HG03575 (cell line): ENCODE measurements around the gene RNF217.
"Not testable (repeated sequence)": the region's sequence is repeated elsewhere in the genome, so short reads cannot be mapped to it uniquely, and the experiment has no call there.

ENCODE experiments used
- ATAC-seq: cut with Tn5 transposase; IDR thresholded peaks from one replicate; pipeline ENCODE4 v1.9.1; 2021; ENCODE audit not compliant: unreplicated experiment, insufficient number of reproducible peaks, low FRiP score; ENCODE audit errors: extremely low read depth

Gene RNF217, protein sequence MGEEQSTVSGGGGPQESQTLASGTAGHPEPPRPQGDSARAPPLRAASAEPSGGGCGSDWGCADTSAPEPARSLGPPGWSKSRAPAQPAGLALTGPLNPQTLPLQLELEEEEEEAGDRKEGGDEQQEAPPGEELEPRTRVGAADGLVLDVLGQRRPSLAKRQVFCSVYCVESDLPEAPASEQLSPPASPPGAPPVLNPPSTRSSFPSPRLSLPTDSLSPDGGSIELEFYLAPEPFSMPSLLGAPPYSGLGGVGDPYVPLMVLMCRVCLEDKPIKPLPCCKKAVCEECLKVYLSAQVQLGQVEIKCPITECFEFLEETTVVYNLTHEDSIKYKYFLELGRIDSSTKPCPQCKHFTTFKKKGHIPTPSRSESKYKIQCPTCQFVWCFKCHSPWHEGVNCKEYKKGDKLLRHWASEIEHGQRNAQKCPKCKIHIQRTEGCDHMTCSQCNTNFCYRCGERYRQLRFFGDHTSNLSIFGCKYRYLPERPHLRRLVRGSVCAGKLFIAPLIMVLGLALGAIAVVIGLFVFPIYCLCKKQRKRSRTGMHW

DNA sequence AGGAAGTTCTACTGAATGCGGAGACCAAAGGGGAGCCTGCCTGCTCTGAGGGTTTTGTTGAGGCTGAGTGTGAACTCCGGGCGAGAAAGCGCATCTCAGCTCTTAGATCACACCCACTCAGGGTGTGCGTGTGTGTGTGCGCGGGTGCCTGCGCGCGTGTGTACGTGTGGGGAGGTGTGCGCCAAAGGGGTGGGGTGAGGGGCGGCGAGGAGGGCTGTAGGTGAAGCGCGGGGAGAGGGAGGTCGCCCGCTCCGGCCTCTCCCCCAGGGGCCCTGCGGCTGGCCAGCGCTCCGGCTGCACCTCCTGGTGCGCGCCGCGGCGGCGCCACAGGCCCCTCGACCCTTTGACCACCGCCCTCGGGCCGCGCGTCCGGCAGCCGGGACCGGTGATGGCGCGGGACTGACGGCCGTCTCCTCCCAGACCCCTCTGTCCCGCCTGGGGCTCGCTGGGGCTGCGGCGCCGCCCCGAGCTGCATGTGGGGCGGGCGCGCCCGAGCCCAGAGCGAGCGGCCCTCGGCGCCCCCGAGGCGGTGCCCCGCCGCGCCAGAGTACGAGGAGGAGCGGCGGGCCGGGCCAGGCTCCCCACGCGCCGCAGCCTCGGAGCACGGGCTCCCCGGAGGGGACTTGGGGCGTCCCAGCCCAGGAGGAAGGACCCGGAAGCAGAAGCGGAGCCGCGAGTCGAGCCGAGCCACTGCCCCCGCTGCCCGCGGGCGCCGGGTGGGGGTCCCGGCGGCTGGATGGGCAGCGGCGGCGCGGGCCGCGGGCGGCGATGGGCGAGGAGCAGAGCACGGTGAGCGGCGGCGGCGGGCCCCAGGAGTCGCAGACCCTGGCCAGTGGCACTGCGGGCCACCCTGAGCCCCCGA is at the start of gene RNF217:
TSS of gene RNF217 (plus strand) at position 661 of the 862 bp plus-strand sequence. CDS start at position 769, 108 bp downstream.
- ATAC-seq, result no peak

GRCh38 chr6:124913056-124913455 is 49.2 kb upstream of the RNF217 start:
- no peak for ATAC-seq

DNA sequence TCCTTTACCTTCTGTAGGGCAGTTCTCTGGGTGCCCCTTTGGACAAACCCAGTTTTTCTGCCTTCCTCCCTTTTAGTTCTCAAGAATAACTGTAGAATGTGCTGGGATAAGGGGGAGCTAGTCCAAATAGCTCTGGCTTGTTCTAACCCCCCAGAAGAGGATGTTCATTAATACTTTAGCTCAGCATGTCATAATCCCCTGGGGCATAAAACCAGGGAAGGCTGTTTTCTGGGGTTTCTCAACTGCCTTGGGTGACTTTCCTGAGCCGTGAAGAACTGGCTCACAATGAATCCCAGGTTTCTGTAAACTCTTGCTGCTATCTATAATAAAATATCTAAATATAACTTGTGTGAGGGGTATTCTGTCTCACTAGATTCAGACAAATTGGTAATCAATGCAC is 44.5 kb upstream of the RNF217 start:
- no peak for ATAC-seq

DNA sequence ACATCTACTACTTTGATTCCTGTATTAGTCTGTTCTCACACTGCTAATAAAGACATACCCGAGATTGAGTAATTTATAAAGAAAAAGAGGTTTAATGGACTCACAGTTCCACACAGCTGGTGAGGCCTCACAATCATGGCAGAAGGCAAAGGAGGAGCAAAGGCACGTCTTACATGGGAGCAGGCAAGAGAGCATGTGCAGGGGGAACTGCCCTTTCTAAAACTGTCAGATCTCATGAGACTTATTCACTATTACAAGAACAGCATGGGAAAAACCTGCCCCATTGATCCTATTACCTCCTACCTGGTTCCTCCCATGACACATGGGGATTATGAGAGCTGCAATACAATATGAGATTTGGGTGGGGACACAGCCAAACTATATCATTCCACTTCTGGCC is 42.5 kb upstream of the RNF217 start:
- ATAC-seq, result not testable (repeated sequence)

- no peak for ATAC-seq
Observed at GRCh38 chr6:124924333-124924759, 37.9 kb upstream of the RNF217 start.

- no peak for ATAC-seq
Observed at GRCh38 chr6:124926435-124926834, 35.8 kb upstream of the RNF217 start.

DNA sequence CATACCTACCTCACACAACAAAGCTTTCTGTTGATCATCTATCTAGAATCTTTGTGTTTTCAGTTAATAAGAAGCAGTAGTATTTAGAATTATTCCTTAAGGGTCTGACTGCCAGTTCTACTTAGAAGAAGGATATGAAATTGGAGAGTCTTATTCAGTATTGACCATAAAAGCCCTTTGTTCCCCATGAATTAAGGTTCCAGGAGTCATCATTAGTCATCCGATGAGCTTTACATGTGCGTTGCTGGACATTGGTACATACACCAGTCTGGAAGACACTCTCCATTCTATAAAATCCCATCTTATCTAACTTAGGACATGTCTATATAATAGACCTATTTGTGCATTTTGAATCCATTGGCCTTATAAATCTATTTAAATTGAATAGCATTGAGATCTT is 34.4 kb upstream of the RNF217 start:
- ATAC-seq, result no peak

- no peak for ATAC-seq
Observed at GRCh38 chr6:124928851-124929250, 33.4 kb upstream of the RNF217 start.

DNA sequence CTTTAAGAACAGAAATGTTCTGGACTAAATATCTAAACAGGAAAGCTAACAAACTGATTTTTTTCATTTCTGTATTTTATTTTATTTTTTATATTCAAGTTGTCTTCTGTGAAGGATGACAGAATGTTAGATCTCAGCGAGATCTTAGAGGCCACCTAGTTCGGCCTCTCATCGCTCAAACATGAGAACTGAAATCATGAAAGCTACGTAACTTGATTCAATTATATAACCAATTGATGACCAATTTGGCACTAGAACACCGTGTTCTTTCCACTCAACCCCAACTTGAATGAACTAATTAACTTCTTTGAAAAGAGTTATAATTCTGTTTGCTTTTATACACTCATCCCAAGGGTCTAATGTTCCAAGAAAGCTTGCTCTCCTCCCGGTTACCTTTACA is 24.6 kb upstream of the RNF217 start:
- no peak for ATAC-seq

DNA sequence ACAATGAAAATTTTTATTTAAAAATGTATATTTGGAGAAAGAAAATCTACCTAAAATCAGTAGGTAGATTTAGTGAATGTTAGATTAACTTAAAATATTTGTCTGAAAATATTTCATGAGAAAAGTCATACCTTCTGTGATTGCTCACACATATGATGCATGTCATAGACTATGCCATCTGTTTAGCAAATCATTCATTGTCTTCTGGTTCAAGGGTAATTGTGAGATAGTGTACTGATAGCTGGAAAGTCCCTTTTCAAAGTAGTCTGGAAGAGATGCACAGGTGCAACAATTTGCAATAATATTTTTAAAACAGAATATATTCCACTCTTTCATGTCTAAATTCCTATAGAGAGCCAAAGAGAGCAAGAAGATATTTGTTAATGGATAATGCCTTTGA is 21.0 kb upstream of the RNF217 start:
- no peak for ATAC-seq

DNA sequence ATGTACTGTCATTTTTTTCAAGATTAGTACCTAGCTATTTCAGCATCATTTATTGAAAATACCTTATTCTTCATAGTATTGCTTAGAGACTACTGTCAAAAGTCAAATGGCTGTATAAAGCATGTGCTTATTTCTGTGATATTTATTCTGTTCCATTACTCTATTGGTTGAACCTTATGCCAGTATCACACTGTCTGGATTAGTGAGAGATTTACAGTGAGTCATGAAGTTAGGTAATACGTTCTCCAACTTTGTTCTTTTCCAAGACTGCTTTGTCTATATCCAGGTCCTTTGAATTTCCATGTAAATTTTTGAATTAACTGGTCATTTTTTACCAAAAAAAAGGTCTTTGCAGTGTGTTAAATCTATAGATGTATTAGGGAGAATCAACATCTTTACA is 18.6 kb upstream of the RNF217 start:
- no peak for ATAC-seq

DNA sequence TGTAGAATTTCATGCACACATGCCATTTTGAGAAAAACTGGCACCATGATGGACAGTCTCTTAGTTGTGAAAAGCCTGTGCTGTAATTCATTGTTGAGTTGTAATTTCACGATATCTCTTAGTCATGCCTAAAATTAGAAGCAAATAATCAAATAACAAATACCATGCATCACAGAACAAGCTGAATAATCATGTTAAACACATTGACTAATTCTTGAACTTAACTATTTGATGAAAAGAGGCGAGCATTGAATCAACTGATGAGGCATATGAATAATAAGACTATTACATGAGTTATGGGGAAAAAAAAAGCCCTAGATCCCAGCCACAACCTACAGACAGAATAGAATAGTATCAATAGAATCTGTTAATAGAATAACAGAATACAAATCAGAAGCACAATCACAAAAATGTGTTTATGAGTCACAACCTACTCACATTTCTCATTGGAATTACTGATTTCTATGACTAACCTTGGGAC is 14.2 kb upstream of the RNF217 start:
- ATAC-seq, result no peak

GRCh38 chr6:124949706-124950105 is 12.5 kb upstream of the RNF217 start:
- ATAC-seq, result no peak

GRCh38 chr6:124953808-124954207 is 8.4 kb upstream of the RNF217 start:
- ATAC-seq, result no peak

DNA sequence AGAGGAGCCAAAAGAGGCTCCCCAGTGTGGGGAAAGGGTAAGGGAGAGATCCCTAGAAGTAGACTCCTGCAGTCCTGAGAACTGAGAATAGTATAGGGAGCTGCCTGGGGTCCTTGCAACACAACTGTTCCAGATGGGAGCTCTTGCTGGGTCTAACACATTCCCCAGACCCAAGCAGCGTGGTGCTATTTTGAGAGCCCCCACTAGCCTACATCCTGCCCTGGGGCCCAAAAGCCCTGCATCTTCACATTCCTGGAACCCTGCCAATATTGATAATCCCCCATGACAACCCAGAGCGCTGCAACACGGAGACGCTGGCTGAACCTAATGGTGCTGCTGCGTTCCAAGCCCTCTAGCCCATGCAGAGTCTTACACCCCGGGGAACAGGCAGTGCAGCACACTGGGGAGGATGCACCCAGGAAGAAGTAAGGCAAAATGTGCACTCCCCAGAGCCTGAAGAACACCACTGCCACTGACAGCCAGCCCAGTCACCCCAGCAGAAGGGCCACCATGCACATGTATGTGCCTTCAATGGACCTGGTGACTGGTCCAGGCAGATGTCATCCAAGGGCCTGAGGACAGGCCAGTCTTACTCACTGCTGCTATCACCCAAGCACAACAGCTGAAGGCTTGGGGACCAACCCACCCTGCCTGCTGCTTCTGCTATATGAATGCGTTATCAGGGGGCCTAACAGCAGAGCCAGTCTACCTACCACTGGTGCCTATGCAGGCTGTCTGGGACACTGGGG is 7.0 kb upstream of the RNF217 start:
- ATAC-seq, result no peak

DNA sequence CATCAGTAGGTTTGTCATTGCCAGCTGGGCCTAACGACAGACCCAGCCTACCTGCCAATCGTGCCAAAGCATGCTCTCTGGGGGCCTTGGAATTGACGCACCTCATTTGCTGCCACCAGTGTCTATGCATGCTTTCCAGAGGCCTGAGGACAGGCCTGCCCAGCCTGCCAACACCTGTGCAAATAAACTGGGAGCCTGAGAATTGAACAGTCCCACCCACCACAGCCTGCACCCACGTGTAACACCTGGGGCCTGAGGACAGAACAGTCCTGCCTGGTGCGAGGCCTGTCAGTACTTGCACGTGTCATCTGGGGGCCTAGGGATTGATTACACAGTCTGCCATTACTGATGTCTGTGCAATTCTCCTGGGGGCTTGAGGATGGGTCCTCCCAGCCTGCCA is 6.2 kb upstream of the RNF217 start:
- no peak for ATAC-seq

DNA sequence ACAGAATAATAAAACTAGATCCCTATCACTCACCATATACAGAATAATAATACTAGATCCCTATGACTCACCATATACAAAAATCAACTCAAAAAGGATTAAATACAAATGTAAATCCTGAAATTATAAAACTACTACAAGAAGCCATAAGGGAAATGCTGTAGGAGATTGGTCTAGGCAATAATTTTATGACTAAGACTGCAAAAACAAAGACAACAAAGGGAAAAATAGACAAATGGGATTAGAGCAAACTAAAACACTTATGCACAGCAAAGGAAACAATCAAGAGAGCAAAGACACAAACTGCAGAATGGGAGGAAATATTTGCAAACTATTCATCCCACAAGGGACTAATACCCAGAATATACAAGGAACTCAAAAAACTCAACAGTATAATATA is 4.1 kb upstream of the RNF217 start:
- no peak for ATAC-seq

- ATAC-seq, result no peak
Observed at GRCh38 chr6:124958759-124959354, 3.4 kb upstream of the RNF217 start.
